Measurements from ENCODE around the gene ITPK1.

The ITPK1 gene

GRCh38 chr14:93005135-93005813 is 110.5 kb downstream of the ITPK1 start:
- no peak for DNase-seq

- DNase-seq: no peak
Measured at GRCh38 chr14:93004699-93005082, 111.0 kb downstream of the ITPK1 start.

- no peak for DNase-seq
Measured at GRCh38 chr14:93003945-93004698, 111.6 kb downstream of the ITPK1 start.

DNA sequence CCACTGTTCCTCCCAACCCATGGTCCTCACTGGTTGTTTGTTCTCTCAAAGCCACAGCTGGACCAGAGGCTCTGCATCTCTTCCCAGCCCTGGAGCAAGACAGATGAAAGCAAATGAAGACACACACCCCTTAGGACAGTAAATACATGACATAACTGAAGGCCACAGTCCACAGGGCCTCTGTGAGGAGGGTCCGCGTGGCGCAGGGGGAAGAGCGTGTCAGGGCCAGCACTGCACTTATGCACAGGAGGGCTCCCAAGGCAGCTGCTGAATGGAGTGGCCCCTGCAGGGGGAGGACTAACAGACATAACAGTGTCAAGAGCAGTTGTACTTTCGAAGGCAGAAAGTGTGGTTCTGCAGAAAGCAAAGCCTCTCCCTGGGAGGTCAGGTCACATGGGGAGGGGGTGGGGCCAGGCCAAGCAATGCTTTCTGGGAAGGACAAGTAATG is 112.8 kb downstream of the ITPK1 start:
- no peak for DNase-seq

GRCh38 chr14:93002049-93002448 is 113.7 kb downstream of the ITPK1 start:
- no peak for DNase-seq

- DNase-seq: no peak
Measured at GRCh38 chr14:92998946-92999345, 116.8 kb downstream of the ITPK1 start.

DNA sequence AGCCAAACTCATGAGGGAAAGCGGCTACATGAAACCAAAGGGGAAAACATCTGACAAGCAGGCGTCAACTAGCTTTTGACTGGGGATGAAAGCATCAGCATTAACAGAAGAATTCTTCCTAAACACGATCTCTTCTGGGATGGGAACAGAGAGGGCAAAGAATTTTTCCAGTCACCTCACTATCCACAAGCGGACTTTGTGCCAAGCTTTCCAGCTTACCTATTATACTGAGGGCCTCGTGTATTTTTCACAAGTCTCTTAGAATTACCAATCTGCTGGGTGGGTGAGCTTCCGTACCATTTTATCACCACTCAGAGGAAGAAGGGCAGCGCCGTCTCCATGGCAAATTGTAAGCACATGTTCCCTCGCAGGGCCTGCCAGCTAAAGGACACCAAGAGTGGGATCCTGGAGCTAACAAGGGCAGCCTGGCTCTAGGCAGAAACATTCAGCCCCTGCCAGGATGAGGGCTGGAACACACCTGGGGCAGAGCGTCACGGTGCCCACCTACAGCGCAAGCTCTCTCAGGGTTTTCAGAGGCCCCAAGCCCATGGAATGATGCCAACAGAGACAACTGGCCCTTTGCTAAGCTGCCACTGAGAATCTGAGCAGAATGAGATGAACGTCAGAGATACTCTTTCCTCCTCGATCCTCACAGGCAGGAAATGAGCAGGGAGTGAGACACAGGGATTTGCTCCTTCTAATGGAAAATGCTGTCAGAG is 118.2 kb downstream of the ITPK1 start:
- no peak for DNase-seq

GRCh38 chr14:92995620-92996019 is 120.1 kb downstream of the ITPK1 start:
- DNase-seq: no peak

DNA sequence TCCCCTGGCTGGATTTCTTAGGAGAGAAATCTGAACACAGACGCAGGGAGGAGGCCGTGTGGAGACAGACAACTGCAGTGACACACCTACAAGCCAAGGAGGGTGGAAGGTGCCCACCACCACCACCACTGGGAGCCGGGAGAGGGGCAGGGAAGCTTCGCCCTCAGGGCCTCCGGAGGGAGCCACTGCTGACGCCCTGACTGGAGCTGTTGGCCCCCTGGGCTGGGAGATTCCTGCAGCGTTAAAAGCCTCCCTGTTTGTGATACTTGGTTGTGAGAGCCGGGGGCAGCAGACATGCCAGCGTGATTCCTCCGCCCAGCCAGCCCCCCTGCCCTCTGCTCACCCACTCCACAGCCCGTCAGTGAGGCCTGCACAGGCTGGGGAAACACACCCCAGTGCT is 120.8 kb downstream of the ITPK1 start:
- DNase-seq: no peak

- no peak for DNase-seq
Measured at GRCh38 chr14:92994131-92994676, 121.5 kb downstream of the ITPK1 start.

DNA sequence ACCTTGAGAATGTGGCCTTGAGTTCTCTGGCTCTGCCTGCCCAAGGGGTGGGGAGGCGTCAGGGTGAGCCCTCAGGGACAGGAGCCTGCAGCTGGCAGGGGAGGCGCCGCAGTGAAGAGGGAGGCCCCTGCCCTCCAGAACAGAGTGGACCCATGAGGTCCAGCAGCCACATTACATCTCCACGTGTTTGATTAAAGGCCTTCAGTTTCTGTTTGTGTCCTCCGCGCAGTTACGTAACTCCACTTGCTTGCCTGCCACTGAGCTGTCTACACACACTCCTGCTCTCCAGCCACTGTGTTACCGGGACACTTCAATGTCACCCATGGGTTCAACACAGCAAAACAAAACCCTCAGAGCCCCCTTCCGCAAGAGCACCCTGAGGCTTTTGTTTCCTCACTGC is 122.4 kb downstream of the ITPK1 start:
- DNase-seq: no peak

- no peak for DNase-seq
Measured at GRCh38 chr14:92991536-92991935, 124.2 kb downstream of the ITPK1 start.

DNA sequence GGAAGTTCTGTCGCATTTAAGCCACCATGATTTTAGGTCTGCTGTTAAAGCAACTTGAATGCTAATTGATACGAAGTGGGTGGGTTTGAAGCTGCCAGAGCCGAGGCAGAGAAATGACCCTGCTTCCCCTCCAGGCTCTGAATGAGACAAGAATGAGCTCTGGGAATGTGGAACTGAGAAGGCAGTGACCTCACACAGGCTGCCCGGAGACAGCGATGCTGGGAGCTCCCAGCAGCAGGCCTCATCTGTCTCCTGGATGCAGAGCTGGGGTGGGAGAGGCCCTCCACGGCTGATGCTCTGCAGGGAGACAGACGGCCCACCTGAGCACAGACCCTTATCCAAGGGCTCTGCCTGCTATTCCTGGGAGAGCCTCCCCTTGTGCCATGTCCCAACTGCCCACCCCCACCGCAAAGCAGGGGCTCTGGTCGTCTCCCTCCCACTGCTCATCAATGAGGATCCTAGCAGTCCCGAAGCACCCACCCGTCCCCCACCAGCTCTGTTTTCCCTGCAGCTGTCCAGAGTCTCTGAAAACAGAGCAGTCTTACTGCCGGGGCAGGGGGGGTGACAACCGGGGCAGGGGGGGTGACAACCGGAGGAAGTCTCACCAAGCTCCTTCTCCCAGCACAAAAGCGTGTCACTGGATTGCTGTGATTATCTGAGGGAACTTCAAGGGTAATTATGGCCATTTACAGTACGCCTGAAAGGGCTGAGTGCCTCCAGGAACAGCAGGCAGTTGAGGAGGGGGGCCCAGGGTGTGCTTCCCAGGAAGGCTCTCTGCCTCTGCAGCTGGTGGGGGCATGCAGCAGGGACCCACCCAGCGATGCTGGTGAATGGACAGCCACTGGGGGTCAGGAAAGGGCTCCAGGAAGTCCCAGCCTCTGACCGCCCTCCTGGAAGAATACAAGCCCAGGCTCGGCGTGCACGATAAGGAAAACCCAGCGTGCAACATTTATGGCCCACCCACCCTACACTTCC is 125.0 kb downstream of the ITPK1 start:
- DNase-seq: no peak

DNA sequence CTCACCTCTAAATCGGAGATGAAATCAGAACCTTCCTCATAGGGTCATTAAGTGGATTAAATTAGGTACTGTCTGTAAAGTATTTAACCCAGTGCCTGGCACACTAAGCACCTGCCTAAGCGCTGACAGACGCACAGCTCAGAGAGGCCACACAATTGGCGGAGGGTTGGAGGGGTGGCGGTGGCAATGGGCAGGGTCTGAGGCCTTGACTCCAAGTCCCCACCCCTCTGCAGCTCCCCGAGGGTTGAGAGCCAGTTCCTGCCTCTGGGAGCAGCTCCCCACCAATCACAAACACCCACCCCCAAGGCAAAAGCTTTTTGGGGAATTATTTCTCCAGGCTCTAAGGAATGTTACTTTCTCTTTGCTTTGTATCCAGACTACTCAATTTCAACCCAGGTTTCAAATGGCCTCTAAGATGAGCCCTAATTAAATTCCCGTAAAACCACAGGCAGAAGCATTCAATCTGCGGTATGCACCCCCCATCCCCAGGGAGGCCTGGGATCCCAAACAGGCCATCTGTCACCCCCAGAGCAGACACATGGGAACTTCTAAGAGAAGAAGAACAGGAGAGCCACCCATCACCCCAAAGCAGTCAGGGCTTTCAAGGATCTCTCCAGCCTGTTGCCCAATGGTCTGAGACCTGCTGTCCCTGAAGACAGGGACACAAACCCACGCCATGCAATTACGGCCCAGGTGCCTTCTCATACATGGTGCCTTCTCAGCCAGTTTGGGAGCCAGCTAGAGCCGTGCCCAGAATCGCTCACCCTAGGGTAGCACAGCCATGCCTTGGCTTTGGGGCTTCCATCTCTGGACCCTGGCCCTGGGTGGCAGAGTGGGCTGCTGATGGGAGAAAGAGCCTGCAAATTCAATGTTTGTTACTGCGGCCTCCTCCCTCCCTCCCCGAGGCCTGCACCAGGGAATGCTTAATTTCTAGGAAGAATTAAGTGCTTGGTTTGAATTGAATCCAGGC is 126.7 kb downstream of the ITPK1 start:
- no peak for DNase-seq

DNA sequence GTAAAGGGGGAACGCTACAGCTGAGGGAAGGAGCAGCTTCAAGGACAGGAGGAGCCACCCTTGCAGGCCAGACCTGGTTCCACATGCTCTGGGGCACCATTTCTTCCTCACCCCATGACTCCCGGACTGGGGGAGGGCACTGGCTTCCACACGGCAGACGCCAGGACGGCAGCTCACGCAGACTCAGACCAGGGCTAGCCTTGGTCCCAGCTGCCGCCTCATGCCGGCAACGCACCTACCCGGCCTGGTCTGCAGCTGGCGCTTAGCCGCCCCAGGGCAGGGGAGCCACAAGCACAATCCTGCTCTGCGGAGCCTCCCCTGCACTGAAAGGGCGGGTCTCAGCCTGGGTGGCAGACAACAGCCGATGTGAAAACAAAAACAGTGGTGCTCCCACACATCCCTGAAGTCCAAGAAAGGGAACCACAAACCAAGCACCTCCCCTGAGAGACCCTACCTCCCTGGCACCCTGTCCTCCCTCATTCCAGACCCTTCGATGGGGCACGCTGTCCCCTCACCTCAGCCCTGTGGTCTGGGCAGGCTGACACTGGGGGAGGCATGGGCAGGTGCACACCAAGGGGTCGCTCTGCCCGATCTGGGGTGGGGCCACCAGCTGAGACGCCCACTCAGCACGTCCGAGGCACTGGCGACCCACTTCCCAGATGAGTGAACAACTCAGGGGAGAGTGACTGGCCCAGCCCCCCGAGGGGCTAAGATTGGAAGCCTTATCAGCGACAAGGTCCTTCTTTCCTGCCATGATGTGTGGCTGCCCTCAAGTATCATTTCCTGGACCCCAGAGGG is 127.8 kb downstream of the ITPK1 start:
- DNase-seq: no peak

- no peak for DNase-seq
Measured at GRCh38 chr14:92987148-92987570, 128.6 kb downstream of the ITPK1 start.

DNA sequence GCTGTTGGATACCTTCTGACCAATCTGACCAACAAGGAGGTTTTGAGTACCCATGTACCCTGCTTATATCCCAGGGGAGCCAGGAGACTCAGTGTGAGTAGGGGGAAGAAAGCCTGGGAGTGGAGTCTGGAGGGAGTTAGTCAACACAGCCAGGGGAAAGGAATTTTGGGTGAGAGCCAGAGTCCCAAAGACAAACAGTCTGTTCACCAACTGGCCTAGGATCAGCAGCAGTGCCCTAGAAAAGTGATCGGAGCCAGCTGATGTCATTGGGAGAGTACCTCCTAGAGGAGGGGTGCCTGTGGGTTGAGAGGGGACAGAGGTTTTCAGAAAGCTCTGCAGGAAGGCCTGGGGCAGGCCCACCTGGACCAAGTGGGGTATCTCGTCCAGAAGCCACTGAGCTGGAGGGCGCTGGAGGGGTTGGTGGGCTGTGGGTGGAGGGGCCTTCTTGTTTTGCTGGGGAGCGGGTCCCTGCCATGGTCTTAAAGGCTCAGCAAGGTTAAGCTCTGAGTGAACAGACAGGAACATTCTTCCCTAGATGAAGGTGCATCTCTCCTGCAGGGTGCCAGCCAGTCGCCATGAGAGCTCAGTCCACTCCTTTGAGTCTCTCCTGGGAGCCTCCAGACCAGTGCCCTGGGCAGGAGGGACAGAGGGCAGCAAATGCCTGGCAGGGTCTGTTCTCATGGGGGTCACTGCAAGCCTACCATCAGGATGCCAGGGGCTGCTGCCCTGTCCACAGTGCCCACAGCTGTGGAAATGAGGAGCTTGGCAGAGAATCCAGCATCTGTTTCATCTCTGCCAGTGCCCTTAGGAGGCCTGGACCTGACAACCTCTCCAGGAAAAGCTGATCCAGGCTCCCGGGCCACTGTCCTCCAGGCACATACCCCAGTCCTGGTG is 129.2 kb downstream of the ITPK1 start:
- no peak for DNase-seq

DNA sequence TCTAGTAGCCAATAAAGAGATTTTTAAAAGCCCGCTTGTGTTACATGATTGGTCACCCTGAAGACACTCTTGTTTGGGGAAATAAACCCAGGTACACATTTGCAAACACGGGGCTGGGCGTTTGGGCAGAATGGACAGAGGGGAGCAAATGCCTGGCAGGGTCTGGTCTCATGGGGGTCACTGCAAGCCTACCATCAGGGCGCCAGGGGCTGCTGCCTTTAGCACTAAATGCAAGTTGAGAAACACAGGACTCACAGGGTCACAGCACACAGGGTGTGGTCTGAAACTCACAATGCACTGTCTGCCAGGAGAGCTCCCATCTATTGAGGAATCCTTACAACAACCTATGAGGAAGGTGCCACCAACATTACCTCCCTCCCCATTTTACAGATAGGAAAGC is 130.2 kb downstream of the ITPK1 start:
- no peak for DNase-seq

- DNase-seq: no peak
Measured at GRCh38 chr14:92984896-92985295, 130.8 kb downstream of the ITPK1 start.

Measured in activated gamma-delta T cell (primary cell).